GM10847 (cell line): ENCODE results near the gene SUSD4.

Experiments
- POLR2A ChIP-seq: IDR thresholded peaks from 2 replicates; pipeline ENCODE4 v1.6.1; 2011; ENCODE audit not compliant: insufficient read length; ENCODE audit errors: extremely low read depth

SUSD4 gene

DNA sequence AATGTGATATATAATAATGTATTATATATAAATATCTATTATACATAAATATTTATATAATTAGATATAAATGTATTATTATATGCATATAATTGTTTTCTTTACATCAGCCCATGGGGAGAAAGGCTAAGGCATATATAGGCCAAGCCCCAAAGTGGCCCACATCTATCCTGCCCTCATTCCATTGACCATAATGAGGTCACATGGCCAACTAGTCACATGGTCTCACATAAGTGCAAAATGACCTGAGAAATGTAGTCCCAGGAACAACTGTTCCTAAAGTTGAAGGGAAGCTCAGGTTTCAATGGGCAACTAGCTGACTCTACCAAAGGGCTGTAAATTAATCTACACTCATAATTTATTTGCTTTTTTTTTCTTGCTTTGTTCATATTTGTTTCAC lies 14.8 kb upstream of the SUSD4 start:
- TF ChIP-seq POLR2A = no peak

DNA sequence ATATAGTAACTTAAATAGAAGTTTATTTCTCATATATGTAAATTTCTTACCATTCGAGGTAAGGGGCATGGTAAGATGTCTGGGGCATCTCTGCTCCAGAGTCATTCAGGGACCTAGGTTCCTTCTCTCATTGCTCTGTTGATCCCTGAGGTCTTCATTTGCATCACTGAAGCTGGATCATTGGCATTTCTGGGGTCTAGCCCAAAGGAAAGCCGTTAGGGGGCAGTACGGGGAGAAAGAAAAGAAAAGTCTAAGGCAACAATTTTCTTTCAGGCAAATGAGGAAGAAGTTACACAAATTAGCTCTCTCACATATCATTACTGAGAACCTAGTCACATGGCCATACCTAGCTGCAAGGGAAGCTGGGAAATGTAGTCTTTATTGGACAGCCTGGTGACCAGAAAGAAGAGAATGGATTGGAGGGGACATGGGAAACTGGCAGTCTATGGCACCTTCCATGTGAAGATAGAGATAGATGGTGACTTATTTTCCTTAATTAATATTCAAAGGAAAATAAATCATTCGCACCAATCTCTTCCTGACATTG lies 10.2 kb upstream of the SUSD4 start:
- TF ChIP-seq POLR2A = no peak

DNA sequence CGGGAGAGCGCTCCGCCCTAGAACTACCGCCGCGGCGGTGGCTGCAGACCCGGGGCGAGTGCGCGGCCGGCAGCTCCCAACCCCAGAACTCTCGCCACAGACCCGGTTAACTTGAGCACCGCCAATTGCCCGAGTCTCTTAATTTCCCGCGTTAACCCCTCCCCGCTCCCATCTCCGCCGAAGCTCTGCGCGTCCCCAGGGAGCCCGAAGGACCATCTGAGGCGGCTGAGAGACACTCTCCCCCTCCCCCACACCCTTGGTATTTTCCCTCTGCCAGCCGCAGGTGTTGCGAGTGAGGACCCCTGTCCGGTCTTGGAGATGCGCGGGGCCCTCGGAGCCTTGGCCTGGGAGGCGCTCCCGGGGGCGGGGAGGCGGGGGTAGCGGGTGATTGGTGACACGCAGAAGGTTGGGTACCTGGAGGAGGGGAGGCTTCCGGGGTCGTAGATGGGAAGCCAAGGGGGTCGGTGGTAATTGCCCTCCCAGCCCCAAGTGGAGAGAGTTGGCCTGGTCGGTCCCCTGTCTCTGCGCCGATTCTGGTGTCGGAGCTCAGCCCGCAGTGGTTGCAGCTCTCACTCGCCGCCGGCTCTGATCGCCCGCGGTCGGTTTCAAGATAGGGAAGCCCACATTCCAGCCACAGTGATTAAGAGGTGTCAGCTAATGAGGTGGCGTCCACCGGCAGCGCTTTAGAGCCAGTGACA lies 858 bp upstream of the SUSD4 start:
- no peak for TF ChIP-seq POLR2A

DNA sequence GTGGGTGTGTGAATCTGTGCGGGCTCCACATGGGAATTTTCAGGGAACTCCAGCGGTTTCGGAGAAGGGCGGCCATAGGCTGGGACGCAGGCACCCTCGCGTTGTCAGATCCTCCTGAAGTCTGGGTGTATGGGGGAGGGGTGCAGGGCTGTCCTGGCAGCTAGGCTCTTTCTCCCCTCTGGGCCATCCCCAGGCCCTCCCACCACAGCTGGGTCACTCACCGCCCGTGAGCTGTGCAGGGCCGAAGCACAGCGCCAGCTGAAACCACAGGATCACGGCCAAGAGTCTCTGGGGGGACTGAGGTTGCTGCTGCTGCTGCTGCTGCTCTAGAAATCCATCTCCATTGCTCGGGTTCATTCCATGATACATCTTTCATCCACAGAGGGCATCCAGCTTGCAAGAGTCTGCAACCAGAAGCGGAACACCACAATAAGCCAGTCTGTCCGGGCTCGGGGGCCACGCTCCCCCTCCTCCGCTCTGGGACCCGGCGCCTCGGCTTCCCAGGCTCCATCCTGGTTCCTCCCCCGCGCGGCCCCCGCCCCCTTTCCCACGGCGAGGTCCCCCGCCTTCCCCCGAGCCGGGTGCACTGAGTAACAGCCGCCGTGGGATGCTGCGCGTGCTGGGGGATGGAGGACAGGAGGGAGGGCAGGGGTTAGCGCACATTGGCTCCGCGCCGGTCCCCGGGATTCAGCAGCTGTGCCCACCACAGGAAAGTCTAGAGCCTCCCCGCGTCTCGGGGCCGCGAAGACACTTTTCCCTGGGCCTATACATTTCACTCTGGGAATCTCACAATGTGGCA lies 720 bp downstream of the SUSD4 start:
- no peak for TF ChIP-seq POLR2A

DNA sequence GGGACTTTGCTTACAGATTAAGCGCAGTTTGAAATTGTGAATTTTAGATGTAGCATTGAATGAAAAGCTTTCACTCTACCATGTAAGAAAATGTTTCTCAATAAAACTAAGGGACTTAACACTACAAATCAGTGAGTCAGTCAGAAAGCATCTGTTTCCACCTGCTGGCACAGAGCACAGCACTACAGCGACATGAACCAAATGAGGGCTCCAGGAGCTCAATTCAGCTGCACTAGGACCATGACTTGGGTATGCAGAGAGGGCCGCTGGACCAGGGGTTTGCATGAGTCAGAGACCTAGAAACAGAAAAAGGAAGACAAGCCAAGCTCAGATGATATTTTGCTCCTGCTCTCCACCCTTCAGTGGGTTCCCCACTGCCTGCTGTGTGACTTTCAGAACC lies 5.2 kb downstream of the SUSD4 start:
- TF ChIP-seq POLR2A = no peak

DNA sequence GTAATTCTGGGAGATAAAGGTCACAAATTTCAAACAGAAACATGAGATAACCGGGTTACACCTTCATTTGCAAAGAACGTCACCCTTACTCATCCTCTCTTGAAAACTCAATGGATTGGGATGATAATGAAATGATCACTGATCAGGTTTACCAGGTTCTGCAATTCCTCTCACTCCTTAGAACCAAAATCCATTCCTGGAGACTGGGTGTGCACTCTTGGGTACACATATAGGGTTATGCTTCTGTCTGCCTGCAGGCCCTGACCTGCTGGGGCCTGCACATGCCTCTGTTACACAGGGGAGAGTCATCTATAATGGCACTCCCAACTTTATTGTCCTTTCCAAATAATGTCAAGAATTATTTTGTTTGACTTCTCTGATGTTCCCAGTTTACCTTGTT lies 8.3 kb downstream of the SUSD4 start:
- TF ChIP-seq POLR2A = no peak

DNA sequence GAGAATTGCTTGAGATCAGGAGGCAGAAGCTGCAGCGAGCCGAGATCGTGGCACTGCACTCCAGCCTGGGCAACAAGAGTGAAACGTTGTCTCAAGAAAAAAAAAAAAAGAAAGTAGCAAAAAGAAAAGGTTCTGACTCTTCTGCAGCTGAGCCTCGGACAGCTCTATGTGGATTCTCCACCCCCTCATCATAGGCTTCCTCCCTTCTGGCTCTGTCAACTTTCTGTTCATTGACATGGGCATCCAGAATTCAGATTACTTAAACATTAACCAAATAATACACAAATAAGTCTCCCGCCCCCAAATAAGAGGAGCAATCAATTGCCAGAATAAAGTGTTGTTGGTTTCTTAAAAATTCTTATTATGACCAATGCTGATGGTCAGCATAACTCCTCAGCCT lies 10.0 kb downstream of the SUSD4 start:
- no peak for TF ChIP-seq POLR2A

DNA sequence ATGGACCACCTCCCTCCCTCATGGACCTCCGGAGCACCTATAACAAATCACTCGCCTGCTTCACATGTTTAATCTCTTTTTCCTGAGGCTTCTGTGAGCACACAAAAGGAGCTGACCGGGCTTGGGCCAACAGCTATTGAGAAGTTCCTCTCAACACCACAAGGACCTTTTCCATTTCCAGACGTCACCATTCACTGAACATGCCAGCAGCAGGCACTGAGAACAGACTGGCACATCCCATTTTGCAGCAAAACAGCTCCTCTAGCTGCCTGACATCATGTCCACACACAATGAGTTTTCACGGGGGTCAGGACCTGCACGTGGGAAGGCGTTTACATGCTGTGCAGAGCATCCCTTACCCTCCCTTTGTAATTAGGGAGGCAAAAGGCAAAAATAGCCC lies 11.0 kb downstream of the SUSD4 start:
- no peak for TF ChIP-seq POLR2A

DNA sequence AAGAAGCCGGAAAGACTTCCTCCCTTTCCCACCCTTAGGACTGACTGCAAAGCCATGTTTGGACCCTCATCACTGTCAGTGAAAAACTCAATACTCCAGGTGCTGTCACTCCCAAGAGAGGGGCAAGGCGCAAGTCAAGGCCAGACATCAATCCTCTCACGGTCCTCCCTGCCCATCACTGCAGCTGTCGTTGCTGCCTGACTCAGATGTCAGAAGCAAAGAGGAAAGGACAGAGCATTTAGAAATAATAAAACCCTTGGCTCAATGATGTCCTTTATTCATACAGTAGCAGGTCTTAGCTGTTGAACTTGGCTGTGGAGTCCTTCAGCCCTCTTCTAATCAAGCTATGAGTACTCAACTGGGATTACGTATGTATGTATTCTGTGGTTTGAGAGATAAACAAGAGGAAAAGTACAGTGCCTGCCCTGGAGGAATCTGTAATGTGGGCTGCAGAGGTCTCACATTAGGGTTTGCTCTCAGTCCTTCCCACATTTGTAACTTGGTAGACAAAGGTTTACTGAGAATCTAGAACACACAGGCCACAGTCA lies 13.5 kb downstream of the SUSD4 start:
- TF ChIP-seq POLR2A = no peak

DNA sequence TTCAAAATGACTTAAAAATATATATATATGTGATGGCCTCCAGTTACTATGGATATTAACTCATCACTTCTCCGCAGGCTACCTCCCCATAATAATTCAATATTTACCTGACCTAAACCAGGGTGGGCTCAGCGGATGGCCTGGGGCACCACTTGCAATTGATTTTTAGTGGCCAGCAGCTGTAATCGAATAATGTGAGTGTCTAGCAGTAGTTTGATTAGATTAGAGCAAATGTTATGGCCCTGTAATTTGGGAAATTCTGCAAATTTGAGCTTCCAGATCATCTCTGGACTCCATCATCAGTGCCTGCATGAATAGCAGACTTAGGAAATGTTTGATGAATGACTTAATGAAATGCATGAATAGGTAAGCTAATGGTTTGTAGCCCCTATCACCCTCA lies 14.7 kb downstream of the SUSD4 start:
- no peak for TF ChIP-seq POLR2A

DNA sequence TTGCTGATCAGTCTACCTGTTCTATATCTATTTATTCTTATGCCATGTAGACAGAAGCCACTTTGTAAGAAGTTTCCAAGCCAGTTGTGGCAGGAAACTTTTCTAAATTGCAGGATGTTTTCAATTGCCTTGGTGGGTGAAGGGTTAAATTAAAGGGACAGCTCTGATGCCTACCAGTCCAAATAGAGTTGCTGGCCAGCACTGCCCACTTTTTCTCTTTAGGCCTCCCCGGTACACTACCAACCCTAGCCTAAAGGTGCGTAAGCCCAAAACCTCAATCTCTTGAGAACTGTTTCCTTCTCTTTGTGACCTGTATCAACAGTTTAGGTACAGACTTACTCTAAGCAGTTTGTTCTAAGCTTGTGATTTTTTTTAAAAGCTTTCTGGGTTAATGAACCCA lies 15.5 kb downstream of the SUSD4 start:
- no peak for TF ChIP-seq POLR2A

DNA sequence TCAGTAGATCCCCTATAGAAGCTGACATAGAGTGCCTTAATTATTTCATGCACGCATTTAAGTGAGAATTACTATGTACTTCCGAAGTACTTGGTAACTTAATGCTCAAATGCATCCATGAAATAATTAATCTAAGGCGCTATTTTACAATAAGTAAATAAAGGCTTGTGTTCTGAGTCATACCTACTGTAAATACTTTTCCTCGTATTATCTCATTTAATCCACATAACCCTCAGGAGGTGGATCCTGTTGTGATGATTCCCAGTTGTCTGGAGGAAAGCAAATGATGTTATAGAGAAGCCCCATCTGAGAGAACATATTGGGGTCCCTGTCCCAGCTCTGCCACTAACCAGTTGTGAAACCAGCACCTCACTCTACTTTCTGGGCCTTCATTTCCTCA lies 16.4 kb downstream of the SUSD4 start:
- no peak for TF ChIP-seq POLR2A

DNA sequence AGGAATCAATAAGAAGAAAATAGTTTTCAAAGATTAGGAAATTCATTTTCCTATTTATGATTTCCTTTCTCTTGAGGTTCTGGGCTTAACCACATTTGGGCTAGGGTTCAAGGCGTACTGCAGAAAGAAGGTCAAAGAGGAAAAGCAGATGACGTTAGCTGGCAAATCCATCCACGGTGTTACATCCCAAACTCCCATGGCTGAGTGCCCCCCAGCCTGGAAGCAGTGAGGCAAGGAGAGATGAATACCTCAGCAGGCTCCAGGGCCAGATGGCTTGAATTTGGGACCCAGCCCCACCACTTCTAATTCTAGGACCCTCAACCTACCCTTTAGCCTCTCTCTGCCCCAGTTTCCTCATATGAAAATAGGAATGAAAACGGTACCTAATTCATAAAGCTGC lies 17.7 kb downstream of the SUSD4 start:
- TF ChIP-seq POLR2A = no peak

DNA sequence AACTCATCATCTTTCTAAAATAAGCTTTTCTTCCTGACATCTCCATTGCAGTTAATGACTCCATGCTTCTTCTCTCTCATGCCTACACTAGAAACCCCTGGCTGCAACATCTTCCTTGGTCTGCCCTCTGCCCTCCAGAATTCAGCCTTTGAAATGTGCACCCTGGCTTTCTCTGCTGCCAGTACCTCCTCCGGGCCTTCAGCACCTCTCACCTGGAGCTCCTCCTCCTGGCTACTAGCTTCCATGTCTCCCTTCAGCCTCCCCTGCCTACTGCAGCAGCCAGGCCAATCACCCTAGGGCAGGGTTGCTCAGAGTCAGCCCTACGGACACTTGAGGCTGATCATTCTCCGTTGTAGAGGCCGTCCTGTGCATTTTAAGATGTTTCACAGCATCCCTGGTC lies 18.3 kb downstream of the SUSD4 start:
- no peak for TF ChIP-seq POLR2A

DNA sequence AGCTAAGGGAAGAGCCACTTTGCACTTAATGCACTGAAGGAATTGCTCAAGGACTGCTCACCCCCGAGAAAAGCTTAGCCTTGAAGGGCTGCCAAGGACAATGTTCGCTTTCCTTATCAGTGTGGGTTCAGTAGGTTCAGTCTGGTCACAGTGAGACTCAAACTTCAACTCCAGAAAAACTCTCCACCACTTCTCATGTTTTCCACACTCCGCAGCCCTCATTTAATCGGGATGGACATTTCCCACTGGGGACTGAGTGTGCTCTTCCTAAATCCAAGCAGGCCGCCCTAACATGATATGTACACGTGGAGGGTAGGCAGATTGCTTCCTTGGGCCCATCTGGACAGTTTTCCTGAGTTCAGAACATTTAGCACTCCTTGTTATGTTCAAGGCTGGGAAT lies 19.5 kb downstream of the SUSD4 start:
- no peak for TF ChIP-seq POLR2A

DNA sequence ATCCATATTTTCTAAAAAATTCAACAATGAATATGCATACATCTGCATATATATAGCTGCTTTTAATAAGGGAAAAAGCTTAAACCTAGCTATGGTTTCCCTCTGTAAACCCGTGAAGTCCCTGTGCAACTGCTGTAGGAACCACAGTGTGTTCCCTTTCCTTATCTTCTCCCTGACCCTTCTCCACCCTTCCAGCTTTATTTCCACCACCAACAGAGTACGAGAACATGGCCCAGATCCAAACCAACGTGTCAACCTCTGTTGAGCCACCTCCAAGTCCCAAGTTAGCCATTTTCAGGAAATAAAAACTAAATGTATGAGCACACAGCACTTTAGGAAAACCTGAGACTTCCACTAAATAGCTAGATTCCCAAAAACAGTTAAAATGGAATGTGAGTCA lies 20.3 kb downstream of the SUSD4 start:
- TF ChIP-seq POLR2A = no peak
